HT1080 (cell line): ENCODE results near the gene HIPK2. TPM values are rescaled to one million over a fixed set of nuclear protein-coding genes. Genes with fewer than 3 reads are reported as not detected.
"Not testable (repeated sequence)": the region's sequence is repeated elsewhere in the genome, so short reads cannot be mapped to it uniquely, and the experiment has no call there.

Experiments
- DNase-seq: peaks from one replicate; pipeline ENCODE4 v3.0.0-alpha.2; 2015; ENCODE audit warnings: low read depth
- total RNA-seq: library from RNA; depleted of rRNA; stranded (reverse); fragments of >200 nt; shearing (Covaris generic); gene quantifications from 2 replicates; pipeline ENCODE4 v1.2.3, GENCODE V29; 2014

HIPK2 gene
- total RNA-seq, 1 experiment from 2014 or later, result 20.0 TPM

DNA sequence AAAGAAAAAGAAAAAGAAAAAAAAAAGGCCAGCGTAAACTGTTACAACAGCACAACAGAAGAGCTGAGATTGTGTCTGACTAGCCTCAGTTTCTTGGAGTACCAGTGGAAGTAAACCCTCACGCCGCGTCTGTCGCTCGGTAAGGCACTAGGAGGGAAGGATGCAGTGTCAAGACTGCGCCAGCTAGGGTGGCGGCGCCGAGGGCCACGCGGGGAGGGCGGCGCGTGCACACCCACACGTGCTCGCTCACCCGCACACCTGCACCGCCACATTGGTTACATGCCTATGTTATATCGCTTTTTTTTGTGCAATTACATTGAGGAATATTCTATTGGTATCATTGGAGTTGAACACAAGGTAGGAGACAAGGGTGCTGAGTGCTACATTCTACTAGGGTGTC, 206.1 kb downstream of the HIPK2 start:
- no peak for DNase-seq

DNA sequence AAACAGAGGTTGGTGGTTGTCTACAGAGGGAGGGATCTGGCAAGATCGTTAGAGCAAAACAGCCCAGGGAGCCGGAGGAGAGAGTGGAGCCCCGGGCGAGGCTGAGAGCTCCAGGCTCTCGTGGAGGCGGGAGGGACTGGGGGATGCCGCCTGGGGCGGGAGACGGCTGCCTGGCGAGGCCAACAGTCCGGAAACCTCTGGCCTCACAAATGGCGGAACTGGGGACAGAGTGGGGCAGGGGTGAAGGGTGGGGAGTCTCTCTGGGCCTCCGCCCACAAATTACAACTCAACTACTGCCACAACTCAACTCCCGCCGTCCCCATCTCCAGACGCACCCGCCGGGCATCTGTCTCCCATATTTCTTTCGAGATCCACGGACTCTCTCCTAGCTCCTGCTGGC, 206.6 kb downstream of the HIPK2 start:
- no peak for DNase-seq

DNA sequence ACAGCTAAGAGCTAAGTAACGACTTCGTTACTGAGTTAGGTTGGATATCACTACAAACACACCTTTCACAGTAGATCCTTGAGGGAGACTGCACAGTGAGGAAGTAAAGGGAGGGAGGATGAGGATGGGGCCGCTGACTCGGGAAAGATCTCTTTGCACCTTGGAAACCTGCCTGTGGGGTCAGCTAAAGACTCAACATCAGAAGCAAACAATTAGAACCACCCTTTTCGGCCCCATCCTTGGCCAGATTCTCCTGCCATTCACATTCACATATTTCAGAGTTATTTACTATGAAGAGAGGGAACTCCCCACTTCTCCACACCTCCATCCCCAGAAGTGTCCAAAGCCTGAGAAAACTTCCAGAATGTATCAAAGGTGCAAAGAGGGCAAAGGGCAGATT, 207.2 kb downstream of the HIPK2 start:
- DNase-seq, result no peak

DNA sequence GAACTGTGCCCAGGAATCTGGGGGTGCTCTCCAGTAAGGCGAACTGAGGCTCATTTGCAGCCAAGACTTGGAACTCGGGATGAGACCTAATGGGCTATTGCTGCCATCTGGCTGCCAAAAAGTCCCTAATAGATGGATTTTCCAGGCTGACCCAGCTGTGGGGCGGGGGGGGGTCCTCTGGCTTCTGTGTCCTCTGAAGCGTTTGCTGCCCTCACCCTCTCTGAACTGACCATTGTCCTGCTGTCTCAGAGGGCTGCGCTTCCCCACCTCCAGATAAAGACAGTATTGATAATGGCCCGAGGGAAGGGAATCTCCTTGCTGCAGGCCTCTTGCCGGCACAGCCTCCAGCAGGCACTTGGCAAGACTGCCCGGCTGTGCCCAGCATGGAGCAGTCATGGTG, 207.7 kb downstream of the HIPK2 start:
- no peak for DNase-seq

DNA sequence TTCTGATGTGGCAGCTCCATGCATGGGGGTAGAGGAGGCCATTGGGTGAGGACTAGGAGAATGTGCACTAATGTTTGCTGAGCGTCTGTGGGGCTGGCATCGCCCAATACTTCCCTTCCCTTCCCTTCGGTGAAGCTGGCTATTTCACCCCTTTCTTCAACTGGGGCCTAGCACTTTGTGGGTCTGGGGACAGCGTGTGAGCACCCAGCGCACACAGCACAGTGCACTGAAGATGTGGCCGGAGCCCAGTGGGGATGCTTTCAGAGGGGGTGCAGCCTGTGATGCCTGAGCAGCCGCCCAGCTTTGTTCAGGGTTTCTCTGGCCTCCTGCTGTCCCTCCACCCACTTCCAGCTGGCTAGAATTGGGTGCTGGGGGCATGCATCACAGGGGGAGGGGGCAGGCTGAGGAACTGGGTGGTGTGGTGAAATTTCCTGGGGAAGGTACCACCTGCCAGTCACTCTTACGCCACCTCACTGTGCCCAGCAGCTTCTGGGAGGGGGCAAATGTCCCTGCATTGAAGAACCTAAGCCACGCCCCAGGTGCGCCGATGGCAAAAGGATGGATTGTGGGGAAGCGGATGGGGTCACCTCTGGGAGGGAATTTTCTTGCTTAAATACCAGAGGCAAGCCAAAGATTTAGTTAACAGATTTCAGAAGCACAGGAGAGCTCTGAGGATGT, 208.8 kb downstream of the HIPK2 start:
- no peak for DNase-seq

DNA sequence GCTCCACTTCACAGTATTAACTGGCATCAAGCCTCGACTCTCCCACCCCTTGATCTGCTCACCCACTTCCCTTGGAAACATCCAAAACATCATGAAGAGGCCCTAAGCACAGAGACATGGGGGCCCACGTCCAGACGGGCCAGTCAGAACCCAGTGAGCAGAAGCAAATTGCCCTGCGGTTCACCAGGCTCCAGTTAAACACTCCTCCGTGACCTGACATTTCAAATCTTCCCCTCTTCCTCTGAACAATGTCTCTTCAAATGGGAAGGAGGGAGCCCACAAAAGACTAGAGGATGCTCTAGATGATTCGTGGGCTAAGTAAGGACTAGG, 209.5 kb downstream of the HIPK2 start:
- DNase-seq, result no peak

DNA sequence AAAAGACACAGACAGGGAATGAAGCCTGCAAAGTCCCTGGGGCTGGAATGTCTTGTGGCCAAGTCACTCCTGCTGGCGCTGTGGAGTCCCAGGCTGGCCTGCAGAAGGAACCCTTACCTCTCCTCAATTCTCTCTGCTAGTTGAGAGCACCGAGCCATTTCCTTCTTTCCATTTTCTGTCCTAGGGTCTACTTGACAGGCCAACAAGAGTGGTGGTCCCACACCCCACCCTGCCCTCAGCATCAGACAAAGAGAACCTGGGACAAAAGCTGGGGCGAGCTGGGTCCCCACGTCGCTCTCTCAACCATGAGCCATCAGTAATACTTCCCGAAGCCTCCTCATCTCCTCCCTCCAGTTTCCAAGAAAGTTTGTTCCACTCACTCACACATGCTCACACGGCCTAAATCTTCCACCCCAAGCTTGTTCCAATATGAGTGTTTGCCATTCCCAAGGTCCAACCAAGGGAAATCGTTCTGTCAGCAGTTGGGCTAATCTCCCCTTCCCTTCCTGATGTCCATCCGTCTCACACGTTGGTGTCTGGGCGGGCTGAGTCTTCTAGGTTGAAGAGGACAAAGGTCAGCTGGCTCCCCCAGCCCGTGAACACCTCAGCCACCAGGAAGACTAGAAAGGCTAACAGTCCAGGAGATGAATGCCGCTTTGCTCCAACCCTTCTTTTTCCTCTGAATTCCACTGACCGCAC, 210.0 kb downstream of the HIPK2 start:
- DNase-seq, result no peak

DNA sequence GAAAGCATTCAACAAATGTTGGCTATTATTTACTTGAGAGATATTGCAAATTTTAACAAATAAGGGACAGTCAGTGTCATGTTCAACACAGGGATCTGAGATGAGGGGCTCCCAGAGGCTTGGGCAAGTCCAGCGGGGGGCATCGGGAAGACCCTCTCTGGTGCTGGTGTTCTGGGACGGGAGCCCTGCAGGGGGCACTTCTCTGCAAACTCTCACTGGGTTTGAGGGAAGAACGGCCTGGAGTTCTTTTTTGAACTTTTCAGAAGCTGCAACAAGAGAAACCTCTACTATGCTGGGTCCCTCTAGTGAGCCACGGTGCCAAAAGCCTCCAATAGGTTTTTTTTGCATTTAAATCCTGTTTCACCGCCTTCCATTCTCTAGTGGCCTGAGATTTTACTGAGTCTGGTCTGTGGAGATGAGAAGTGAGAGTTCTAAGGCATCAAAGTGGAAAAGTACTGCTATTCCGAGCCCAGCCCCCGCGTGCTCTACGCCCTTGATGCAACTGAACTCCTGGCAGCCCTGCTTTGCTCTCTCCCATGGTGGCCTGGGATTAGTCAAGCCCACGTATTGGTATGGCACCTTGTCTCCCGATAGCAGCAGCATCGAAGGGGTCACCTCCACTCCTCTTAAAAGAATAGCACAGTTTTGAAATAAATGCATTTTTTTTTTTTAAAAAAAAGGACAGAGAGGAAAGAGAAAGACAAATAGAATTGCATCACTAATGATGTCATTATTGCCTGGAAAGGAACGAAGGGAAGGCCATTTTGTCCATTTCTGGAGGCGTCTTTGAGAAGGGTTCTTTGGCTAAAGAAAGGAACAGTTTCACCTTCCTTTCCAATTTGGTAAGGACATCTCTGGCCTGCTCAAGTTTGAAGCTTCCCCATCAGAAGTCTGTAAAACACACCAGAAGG, 210.8 kb downstream of the HIPK2 start:
- no peak for DNase-seq

DNA sequence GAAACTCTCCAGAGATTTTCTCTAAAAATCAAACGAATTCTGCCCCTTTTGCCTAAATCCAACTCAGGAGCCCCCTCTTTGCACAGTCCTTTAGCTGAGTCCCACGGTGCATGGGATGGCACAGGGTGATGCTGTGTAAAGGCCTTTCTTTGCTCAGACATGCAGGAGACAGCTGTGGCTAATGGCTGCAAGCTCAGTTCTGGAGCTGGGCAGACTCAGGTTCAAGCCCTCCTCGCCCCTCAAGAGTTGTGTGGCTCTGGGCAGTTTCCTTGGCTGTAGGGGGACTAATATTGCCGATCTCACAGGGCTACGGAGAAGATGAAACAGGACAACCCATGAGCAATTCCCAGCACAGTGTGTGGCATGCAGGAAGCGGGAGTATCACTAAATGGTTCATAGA, 211.7 kb downstream of the HIPK2 start:
- DNase-seq, result no peak

DNA sequence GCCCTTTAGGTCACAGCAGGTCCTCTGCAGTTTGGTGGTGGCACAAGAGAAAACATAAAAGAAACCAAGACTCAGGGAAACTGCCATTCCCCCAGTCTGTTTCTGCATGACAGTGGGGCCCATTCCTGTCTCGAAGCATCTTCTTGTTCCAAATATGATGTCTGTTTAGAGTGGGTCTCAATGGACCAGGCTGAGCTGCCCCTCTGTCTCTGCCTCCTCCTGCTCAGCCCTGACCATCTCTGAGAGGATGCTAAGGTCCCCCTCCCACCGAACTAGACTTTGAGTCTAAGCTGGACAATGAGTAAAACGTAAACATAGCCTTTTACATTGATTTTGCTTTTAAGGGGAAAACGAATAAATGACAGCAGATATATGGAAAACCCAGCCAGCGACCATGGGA, 213.9 kb downstream of the HIPK2 start:
- DNase-seq, result no peak

DNA sequence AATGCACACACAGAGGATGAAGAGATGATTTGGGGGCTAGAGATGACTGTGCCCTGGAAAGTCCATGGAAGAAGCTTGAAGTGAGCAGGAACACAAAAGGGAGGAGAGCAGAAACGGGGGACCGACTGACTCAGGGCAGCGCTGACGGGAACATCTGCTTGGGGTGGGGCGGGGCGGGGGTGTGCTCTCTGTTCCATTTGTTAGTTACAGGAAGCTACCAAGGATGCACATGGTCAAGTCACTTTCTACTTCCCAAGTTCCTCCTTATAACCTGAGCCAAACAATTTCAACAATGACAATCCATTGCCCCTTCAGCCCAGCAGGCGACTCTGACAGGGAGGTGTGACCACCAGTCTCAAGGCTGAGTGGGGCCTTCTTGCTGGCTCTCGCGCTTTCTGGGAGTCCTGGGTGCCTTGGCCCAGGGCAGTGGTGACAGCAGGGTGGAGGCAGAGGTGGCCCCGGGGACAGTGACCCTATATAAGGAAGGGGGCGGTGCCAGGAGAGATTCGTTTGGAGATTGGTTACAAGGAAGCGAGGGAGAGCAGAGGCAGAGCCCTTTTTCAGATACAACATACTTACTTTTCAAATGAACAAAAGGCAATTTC, 214.7 kb downstream of the HIPK2 start:
- no peak for DNase-seq

DNA sequence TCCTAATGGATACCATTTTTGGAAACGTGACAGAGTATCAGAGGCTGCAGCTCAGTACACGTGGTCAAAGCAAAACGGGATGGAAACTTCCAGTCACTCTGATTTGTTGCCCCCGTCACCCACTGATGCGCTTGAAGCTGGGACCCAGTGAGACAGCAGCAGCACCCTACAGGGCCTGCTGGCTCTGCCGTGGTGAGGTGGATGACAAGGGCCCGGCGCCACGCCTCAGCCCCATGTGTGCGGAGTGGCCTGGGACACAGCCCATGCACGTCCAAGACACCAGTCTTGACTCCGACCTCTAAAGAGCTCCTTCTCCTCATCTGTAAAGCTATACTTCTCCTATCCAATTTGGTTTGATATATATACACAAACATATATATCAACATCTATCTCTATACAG, 215.3 kb downstream of the HIPK2 start:
- no peak for DNase-seq

DNA sequence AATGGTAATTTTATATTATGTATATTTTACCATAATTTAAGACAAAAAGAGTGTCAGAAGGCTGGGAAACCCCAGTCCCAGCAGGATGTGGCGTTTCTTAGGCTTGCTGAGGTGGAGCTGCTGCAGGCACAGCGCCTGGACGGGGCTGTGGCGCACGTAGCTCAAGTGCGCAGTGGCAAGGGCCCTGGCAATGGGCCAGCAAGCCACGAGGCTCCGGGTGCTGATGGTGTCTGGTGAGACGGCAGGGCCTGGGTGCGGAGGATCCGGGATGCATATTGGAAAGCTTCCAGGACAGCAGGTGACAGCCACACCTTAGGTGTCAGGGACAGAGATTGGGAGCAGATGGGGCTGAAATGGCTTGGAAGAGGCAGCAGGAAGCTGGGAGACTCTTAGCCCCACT, 217.1 kb downstream of the HIPK2 start:
- DNase-seq, result no peak

DNA sequence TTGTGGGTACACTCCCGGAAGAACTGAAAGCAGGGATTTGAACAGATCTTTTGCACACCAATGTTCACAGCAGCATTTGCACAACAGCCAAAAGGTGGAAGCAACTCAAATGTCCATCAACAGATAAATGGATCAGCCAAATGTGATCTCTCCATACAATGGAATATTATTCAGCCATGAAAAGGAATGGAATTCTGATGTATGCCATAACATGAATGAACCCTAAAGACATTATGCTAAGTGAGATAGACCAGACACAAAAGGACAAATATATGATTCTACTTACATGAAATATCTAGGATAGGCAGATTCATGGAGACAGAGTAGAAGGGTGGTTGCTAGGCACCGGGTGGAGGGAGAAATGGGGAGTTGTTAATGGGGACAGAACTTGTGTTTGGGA, 217.6 kb downstream of the HIPK2 start:
- no peak for DNase-seq

DNA sequence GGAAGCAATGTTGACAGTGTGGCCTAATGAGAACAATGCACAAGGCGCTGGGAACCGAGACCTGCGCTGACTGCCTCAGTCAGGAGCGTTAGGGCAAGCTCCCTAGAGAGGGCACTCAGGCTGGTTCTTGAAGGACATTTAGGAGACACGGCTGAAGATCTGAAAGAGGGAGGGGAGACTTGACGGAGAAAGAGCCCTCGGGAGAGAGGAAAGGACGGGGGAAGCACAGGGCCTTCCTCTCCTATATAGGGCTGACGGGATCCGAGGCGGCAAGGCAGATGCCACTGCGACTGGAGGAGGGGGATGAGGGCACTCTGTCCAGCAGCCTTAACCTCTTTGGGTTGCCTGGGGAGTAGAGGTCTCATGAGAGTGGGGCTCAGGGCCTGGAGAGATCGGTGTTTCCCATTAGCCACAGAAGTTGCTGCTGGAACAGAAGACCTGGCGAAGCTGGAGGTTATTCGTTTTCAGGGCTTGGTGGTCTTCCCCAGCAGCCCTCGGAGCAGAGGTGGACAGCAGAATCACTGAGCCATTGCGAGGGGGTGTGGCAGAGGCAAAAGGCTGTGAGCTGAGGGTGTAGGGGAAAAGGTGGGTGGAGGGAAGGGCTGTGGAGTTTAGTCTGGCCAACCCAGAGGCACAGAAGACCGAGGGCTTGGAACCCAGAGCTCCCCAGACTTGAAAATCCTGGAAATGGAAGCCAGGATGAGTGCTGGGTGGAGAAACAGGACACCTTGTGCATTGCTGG, 218.3 kb downstream of the HIPK2 start:
- no peak for DNase-seq

DNA sequence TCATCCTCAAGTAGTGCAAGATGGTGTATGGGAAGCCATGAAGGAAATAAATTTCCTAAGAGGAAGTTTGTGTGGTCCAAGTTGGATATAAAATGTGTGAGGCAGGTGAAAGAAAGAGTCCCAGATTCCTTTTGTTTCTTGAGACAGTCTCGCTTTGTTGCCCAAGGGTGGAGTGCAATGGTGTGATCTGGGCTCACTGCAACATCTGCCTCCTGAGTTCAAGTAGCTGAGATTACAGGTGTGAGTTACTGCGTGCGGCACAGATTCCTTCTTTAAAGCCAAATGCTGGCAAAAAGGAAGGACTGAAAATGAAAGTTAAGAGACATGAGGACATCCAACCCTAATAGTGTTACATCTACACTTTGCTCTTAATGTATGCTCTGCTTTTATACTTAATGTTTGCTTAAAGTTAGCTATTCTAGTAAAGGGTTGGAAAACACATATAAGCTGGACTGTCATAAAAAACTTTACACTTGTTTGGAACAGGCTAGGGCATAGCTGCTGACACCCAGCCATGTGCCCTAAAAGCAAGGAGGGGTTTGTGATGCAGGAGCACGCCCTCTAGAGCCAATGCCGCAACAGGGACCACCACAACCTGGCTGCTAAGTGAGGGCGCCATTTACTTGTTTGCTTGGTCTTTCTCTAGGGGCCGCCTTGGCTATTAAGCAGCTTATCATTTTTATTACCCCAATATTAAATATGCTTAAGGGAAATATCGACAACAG, 219.8 kb downstream of the HIPK2 start:
- DNase-seq, result no peak

DNA sequence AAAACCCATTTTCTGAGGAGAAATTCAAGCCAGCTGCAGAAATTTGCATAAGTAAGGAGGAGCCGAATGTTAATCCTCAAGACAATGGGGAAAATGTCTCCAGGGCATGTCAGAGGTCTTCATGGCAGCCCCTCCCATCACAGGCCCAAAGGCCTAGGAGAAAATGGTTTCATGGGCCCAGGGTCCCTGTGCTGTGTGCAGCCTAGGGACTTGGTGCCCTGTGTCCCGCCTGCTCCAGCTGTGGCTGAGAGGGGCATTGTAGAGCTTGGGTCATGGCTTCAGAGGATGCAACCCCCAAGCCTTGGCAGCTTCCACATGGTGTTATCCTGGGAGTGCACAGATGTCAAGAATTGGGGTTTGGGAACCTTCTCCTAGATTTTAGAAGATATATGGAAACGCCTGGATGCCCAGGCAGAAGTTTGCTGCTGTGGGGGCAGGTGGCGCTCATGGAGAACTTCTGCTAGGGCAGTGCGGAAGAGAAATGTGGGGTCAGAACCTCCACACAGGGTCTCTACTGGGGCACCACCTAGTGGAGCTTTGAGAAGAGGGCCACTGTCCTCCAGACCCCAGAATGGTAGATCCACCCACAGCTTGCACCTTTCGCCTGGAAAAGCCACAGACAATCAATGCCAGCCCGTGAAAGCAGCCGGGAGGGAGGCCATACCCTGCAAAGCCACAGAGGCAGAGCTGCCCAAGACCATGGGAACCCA, 223.7 kb downstream of the HIPK2 start:
- not testable (repeated sequence) for DNase-seq

DNA sequence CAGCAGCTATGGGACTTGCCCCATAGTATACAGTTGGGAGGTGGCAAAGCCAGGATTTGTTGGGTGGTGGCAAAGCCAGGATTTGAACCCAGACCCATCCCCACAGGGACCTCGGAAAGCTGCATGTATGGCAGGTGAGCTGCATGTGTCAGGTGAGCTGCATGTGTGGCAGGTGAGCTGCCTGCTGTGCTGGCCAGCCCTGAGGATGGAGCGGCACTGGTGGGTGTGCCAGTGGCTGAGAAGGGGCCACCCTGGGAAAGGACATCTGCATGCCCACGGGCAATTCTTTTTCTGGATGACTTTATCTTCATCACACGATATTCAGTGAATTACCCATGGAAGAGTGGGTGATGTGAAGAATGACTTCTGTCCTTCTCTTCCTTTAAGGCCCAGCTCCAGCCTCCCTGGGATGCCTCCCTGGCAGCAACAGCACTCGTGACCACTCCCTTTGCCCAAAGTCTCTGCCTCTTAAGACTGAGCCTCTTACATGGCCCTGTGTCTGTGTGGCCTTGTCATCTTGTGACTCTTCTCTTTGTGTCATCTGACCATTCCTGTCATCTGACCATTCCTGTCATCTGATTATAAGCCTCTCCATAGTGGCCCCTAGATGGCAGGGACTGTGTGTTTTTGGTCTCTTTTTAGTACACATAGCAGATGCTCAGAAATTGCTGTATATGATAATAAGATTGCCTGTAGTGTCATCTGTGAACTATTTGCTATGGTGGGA, 229.3 kb downstream of the HIPK2 start:
- no peak for DNase-seq

DNA sequence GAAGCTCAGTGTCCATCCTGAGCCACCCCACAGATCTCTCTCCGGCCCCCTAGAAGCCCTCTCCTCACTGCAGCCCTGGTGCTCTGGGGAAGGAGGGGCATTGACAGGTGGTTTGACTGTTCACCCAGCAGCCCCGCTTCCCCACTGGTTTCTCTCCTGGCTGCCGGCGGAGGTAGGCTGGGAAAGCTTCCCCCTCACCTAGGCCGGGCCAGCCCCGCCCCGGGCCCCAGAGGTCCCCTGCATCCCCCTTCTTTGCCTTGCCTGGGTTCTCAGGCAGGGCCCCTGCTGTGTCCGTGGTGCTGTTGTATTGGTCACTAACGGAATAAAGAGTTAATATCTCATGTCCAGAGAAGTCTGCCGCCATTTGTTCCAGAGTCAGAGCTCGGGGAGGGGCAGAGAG, 233.2 kb downstream of the HIPK2 start:
- no peak for DNase-seq
